ENCODE data around the gene SCAANT1.

The SCAANT1 gene

DNA sequence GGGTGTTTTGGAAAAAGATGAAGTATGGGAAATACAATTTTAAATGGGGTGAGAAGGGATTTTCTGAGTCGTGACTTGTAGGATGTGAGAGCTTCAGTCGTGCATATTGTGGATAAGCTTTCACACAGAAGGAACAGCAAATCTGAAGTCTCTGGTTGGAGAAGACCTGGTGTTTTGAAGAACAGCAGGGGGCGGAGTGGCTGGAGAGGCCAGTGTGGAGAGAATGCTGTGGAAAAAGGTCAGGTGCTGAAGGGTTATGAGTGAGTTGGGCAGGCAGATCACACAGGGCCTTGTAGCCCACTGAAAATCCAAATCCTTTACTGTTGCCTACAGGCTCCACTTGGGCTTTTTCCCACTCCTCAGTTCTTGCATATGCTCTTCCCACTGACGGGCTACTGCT, 14.1 kb upstream of the SCAANT1 start:
- H3K4me3 ChIP-seq (ENCODE audit: low read depth, low read length): no peak overlapping the region
- DNase-seq (ENCODE audit: low read depth): no peak
- no peak for TF ChIP-seq POLR2A (IDR thresholded peaks at IDR 0.05; ENCODE audit: extremely low read depth, insufficient read length)
- no peak for TF ChIP-seq MYC (IDR thresholded peaks at IDR 0.05; ENCODE audit: low read depth, low read length)
- TF ChIP-seq, protein P1, sequence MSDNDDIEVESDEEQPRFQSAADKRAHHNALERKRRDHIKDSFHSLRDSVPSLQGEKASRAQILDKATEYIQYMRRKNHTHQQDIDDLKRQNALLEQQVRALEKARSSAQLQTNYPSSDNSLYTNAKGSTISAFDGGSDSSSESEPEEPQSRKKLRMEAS (IDR thresholded peaks at IDR 0.05; ENCODE audit: low read depth, low read length): no peak
- TF ChIP-seq, protein P2, sequence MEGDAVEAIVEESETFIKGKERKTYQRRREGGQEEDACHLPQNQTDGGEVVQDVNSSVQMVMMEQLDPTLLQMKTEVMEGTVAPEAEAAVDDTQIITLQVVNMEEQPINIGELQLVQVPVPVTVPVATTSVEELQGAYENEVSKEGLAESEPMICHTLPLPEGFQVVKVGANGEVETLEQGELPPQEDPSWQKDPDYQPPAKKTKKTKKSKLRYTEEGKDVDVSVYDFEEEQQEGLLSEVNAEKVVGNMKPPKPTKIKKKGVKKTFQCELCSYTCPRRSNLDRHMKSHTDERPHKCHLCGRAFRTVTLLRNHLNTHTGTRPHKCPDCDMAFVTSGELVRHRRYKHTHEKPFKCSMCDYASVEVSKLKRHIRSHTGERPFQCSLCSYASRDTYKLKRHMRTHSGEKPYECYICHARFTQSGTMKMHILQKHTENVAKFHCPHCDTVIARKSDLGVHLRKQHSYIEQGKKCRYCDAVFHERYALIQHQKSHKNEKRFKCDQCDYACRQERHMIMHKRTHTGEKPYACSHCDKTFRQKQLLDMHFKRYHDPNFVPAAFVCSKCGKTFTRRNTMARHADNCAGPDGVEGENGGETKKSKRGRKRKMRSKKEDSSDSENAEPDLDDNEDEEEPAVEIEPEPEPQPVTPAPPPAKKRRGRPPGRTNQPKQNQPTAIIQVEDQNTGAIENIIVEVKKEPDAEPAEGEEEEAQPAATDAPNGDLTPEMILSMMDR (IDR thresholded peaks at IDR 0.05; ENCODE audit: low read depth, low read length): no peak

DNA sequence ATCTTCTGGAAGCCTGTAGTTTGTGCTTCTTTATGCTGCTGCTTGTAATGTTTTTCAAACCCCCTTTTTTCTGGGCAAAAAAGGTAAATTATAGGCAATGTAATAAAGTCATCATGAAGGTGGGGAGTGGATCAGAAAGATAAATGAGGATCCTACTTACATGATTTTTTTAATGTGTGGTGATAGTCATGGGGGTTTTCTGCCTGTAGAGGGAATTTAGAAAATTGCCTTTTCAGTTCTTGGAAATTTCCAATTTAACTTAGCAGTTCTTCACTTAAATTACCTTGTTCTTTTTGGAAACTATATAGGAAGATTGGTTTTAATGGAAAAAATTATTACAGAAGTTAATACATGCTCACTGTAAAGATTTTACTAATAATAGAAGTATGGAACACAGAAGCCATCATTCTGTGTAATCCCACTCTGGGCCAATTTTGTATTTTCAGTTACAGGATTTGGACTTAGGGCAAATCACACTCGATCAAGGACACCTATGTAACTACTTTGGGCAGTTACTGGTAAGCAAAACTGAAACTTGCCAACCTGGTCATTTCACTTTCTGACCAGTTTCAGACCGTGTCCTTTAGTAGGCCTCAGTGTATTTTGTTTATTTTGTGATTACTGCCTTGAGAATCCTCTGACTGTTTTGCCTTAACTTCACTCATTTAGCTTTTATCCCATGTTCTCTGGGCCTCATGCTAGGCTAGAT, 10.5 kb upstream of the SCAANT1 start:
- DNase-seq (ENCODE audit: low read depth): no peak
- H3K4me3 ChIP-seq (ENCODE audit: low read depth, low read length): no peak overlapping the region
- TF ChIP-seq, protein P2 (IDR thresholded peaks at IDR 0.05; ENCODE audit: low read depth, low read length): no peak
- no peak for TF ChIP-seq MYC (IDR thresholded peaks at IDR 0.05; ENCODE audit: low read depth, low read length)
- TF ChIP-seq POLR2A (IDR thresholded peaks at IDR 0.05; ENCODE audit: extremely low read depth, insufficient read length): no peak
- TF ChIP-seq, protein P1 (IDR thresholded peaks at IDR 0.05; ENCODE audit: low read depth, low read length): no peak

DNA sequence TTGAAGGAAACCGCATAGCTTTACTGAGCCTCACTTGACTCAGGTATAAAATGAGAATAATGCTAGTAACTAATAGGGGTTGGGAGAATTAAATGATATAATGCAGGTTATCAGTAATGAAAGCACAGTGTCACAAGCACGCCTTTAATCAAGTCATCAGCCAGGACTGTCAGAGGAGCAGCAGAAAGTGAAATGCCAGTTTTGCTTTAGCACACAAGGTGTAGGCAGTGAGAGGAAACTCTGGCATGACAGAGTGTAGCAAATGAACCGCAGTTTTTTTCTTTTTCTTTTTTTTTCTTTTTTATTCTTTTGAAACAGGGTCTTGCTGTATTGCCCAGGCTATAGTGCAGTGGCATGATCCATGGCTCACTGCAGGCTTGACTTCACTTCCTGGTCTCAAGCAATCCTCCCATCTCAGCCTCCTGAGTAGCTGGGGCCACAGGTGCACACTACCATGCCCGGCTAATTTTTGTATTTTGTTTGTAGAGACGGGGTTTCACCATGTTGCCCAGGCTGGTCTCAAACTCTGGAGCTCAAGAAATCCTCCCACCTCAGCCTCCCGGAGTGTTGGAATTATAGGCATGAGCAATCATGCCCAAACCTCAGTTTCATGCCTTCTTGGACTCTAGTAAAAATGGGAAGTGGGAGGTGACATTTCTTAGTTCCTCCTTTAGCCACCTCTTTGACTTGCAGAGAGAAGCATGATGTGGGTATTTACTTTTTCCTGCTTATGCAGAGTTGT, 9.7 kb upstream of the SCAANT1 start:
- TF ChIP-seq MYC (IDR thresholded peaks at IDR 0.05; ENCODE audit: low read depth, low read length) (no peak), POLR2A (IDR thresholded peaks at IDR 0.05; ENCODE audit: extremely low read depth, insufficient read length) (no peak)
- TF ChIP-seq, protein P2 (IDR thresholded peaks at IDR 0.05; ENCODE audit: low read depth, low read length): no peak
- TF ChIP-seq, protein P1 (IDR thresholded peaks at IDR 0.05; ENCODE audit: low read depth, low read length): no peak
- H3K4me3 ChIP-seq (ENCODE audit: low read depth, low read length): no peak overlapping the region
- DNase-seq (ENCODE audit: low read depth): peak; percentile 82

DNA sequence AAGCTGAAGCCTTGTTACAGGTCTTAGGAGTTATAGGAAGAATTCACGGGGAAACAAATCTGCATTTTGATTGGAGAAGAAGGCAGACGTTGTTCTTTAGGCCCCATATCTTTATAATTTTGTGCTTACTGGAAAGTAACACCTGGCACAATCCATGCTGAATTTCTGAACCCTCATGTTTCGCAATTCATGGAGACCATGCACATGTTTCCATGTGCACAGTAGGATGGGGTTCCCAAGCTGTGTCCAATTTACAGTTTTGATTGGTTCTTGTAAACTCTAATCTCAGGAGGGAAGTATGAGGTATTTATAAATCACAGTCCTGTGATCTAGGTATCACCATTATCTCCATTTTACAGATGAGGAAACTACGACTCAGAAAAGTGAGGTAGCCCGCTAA, 7.8 kb upstream of the SCAANT1 start:
- no peak for TF ChIP-seq MYC (IDR thresholded peaks at IDR 0.05; ENCODE audit: low read depth, low read length)
- TF ChIP-seq, protein P2 (IDR thresholded peaks at IDR 0.05; ENCODE audit: low read depth, low read length): no peak
- no peak for TF ChIP-seq POLR2A (IDR thresholded peaks at IDR 0.05; ENCODE audit: extremely low read depth, insufficient read length)
- TF ChIP-seq, protein P1 (IDR thresholded peaks at IDR 0.05; ENCODE audit: low read depth, low read length): no peak
- H3K4me3 ChIP-seq (ENCODE audit: low read depth, low read length): no peak overlapping the region
- no peak for DNase-seq (ENCODE audit: low read depth)

DNA sequence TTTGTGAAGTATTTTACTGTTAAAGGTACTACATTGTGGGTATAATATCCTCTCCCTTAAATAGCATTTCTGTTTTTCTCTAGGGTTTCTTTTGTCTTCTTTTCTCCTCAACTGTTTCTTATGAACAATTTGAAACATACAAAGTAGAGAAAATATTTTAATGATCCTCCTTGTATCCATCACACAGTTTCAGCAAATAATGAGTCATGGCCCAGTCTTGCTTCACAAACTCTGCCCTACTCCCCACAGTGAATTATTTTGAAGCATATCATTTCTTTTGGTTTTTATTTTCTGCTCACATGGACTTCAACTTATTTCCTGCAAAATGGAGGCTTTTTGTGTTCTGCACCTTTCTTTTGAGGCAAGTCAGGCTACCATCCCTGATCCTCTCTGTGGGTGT, 6.1 kb upstream of the SCAANT1 start:
- TF ChIP-seq, protein P2 (IDR thresholded peaks at IDR 0.05; ENCODE audit: low read depth, low read length): no peak
- TF ChIP-seq MYC (IDR thresholded peaks at IDR 0.05; ENCODE audit: low read depth, low read length): no peak
- TF ChIP-seq, protein P1 (IDR thresholded peaks at IDR 0.05; ENCODE audit: low read depth, low read length): no peak
- TF ChIP-seq POLR2A (IDR thresholded peaks at IDR 0.05; ENCODE audit: extremely low read depth, insufficient read length): no peak
- DNase-seq (ENCODE audit: low read depth): no peak
- no peak overlapping the region for H3K4me3 ChIP-seq (ENCODE audit: low read depth, low read length)
